ENCODE results near the gene XAF1. TPM values are rescaled to one million over a fixed set of nuclear protein-coding genes. Genes with fewer than 3 reads are reported as not detected.

The XAF1 gene
- polyA plus RNA-seq, 2 of the 4 experiments (the other 2 are of a cell fraction) = not detected

DNA sequence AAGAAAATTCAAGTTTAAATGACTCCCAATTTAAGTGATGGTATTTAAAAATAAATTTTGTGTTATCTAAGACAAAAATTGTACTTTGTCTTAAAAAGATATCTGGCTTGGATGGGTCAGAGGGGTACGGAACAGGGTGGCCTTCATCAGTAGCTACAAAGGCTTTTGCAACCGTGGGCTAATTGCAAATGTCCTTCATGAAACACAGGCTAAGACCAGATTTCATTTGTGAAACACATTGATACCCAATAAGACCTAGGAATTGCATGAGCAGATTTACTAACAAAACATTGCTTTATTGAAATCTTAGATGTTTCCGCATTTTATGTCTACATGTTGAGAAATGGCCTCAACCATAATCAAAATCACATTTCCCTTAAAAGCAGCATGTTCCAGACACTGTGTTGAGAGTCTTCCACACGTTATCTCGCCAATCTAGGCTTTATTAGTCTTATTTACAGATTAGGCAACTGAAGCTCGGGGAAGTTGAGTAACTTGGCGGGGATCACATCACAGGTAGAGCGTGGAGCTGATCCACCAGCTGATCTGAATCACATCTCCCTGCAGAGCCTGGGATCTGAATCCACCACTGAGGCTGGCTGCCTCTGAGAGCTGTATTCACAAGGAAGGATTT, 42.0 kb downstream of the XAF1 start:
- TF ChIP-seq ZNF302 (CRISPR knock-in tag; IDR thresholded peaks at IDR 0.05) (no peak), TFCP2L1 (CRISPR knock-in tag; IDR thresholded peaks at IDR 0.05) (no peak), HEYL (CRISPR knock-in tag; IDR thresholded peaks at IDR 0.05) (no peak), RCOR1 (IDR thresholded peaks at IDR 0.05; ENCODE audit: low read depth, low read length) (no peak), SMC3 (IDR thresholded peaks at IDR 0.05) (no peak), RFX5 (IDR thresholded peaks at IDR 0.05) (no peak), FOSB (CRISPR knock-in tag; IDR thresholded peaks at IDR 0.05) (no peak), HOXA7 (CRISPR knock-in tag; IDR thresholded peaks at IDR 0.05) (no peak)
- TF ChIP-seq, protein P1, sequence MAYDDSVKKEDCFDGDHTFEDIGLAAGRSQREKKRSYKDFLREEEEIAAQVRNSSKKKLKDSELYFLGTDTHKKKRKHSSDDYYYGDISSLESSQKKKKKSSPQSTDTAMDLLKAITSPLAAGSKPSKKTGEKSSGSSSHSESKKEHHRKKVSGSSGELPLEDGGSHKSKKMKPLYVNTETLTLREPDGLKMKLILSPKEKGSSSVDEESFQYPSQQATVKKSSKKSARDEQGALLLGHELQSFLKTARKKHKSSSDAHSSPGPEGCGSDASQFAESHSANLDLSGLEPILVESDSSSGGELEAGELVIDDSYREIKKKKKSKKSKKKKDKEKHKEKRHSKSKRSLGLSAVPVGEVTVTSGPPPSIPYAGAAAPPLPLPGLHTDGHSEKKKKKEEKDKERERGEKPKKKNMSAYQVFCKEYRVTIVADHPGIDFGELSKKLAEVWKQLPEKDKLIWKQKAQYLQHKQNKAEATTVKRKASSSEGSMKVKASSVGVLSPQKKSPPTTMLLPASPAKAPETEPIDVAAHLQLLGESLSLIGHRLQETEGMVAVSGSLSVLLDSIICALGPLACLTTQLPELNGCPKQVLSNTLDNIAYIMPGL (CRISPR knock-in tag; IDR thresholded peaks at IDR 0.05; ENCODE audit: borderline replicate concordance) = no peak
- CTCF ChIA-PET = interaction anchor here (1.2 to 2.6 kb wide), 6 partner anchors 11 to 207 kb away, joined by 5 to 7 read pairs (median 6); no protein-coding TSS in a partner anchor
- no peak overlapping the region for H3K4me2 ChIP-seq
- DNase-seq (ENCODE audit: low read depth in 1 of 2, low spot score in 1 of 2) (no peak), FAIRE-seq (peak; percentile 18), ATAC-seq (peak; percentile 19 to 20; a peak in 1 of 6 replicates)
- no peak overlapping the region for H3K27ac ChIP-seq
- H3K4me3 ChIP-seq = no peak overlapping the region
- WGBS (ENCODE audit: missing lambda C conversion rate) = 37% methylated on average over 8 of the region's 8 CpGs
- no peaks in the 10 kb centered on the region for H3K4me1 ChIP-seq
- no peaks in the 10 kb centered on the region for H3K9me3 ChIP-seq
- POLR2A ChIA-PET = no interaction called here

DNA sequence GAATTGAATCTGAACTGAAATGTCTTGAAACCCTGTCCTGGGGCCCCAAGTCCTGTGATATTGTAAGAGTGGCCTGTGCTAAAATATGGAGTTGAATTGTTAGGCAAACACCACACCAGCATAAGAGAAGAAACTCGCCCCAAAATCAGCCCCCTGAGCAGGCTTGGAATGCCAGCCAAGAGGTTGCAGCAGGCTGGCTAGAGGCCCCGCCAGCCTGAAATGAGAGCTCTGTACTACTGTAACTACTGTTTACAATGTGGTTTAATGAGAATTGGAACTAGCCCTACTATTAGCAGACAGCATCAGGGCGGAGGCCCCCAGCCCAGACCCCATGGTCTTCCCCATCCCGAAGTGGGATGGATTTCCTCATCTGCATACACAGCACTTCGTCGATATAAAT, 43.9 kb downstream of the XAF1 start:
- DNase-seq (ENCODE audit: low read depth in 1 of 2, low spot score in 1 of 2) (no peak), FAIRE-seq (no peak), ATAC-seq (no peak)
- Histone ChIP-seq H3K4me2 (no peak overlapping the region), H3K4me3 (no peak overlapping the region), H3K4me1 (no peaks in the 10 kb centered on the region), H3K9me3 (no peaks in the 10 kb centered on the region), H3K27ac (no peak overlapping the region)
- TF ChIP-seq RCOR1 (IDR thresholded peaks at IDR 0.05; ENCODE audit: low read depth, low read length) (no peak), JUNB (IDR thresholded peaks at IDR 0.05) (no peak), GATA3 (IDR thresholded peaks at IDR 0.05; ENCODE audit: borderline replicate concordance) (no peak), SREBF2 (IDR thresholded peaks at IDR 0.05) (no peak), TFCP2L1 (CRISPR knock-in tag; IDR thresholded peaks at IDR 0.05) (no peak), ZSCAN20 (CRISPR knock-in tag; IDR thresholded peaks at IDR 0.05) (no peak), ZC3H11A (IDR thresholded peaks at IDR 0.05) (no peak), EP300 (IDR thresholded peaks at IDR 0.05) (no peak), FOXS1 (CRISPR knock-in tag; IDR thresholded peaks at IDR 0.05) (no peak)
- TF ChIP-seq, protein P2, sequence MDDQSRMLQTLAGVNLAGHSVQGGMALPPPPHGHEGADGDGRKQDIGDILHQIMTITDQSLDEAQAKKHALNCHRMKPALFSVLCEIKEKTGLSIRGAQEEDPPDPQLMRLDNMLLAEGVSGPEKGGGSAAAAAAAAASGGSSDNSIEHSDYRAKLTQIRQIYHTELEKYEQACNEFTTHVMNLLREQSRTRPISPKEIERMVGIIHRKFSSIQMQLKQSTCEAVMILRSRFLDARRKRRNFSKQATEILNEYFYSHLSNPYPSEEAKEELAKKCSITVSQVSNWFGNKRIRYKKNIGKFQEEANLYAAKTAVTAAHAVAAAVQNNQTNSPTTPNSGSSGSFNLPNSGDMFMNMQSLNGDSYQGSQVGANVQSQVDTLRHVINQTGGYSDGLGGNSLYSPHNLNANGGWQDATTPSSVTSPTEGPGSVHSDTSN (IDR thresholded peaks at IDR 0.05) = no peak
- TF ChIP-seq, protein P1 (CRISPR knock-in tag; IDR thresholded peaks at IDR 0.05; ENCODE audit: borderline replicate concordance) = no peak
- TF ChIP-seq, protein P3, sequence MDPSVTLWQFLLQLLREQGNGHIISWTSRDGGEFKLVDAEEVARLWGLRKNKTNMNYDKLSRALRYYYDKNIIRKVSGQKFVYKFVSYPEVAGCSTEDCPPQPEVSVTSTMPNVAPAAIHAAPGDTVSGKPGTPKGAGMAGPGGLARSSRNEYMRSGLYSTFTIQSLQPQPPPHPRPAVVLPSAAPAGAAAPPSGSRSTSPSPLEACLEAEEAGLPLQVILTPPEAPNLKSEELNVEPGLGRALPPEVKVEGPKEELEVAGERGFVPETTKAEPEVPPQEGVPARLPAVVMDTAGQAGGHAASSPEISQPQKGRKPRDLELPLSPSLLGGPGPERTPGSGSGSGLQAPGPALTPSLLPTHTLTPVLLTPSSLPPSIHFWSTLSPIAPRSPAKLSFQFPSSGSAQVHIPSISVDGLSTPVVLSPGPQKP (IDR thresholded peaks at IDR 0.05; ENCODE audit: low read depth, low read length) = no peak
- CTCF ChIA-PET = interaction anchor here (2.0 to 2.1 kb wide), 2 partner anchors 23 to 44 kb away, joined by 4 to 7 read pairs; partner anchors contain the start of gene FBXO39
- POLR2A ChIA-PET = no interaction called here
- 45% methylated on average over 6 of the region's 6 CpGs for WGBS (ENCODE audit: missing lambda C conversion rate)

Data from A549 (cell line).